Hepatocyte (in vitro differentiated cells): ENCODE results near the gene ITPKB. TPM values are rescaled to one million over a fixed set of nuclear protein-coding genes. Genes with fewer than 3 reads are reported as not detected.

Experiments used
- DNase-seq: peaks from one replicate; pipeline ENCODE4 v3.0.0-alpha.2; 2016; ENCODE audit warnings: low spot score
- H2AFZ ChIP-seq: fragments of 200-600 bp; sonication (generic); 2 replicates; pipeline ENCODE4 v1.6.0; 2016; ENCODE audit warnings: antibody characterized with exemption, mild to moderate bottlenecking
- H3K27ac ChIP-seq: fragments of 200-600 bp; sonication (generic); 2 replicates; pipeline ENCODE4 v1.5.1; 2016; ENCODE audit warnings: mild to moderate bottlenecking
- H3K27me3 ChIP-seq: fragments of 200-600 bp; sonication (generic); 2 replicates; pipeline ENCODE4 v1.6.1; 2016
- H3K36me3 ChIP-seq: fragments of 200-600 bp; sonication (generic); replicated peaks from 2 replicates; pipeline ENCODE4 v1.5.1; 2016; ENCODE audit warnings: low read depth; ENCODE audit not compliant: insufficient read depth
- H3K4me1 ChIP-seq: fragments of 200-600 bp; sonication (generic); 2 replicates; pipeline ENCODE4 v1.5.1; 2016; ENCODE audit warnings: mild to moderate bottlenecking, moderate library complexity; ENCODE audit not compliant: insufficient read depth
- H3K4me2 ChIP-seq: fragments of 200-600 bp; sonication (generic); 2 replicates; pipeline ENCODE4 v1.6.0; 2016
- H3K4me3 ChIP-seq: fragments of 200-600 bp; sonication (generic); 2 replicates; pipeline ENCODE4 v1.5.1; 2016; ENCODE audit warnings: mild to moderate bottlenecking
- H3K79me2 ChIP-seq: fragments of 200-600 bp; sonication (generic); 2 replicates; pipeline ENCODE4 v1.6.0; 2017; ENCODE audit warnings: mild to moderate bottlenecking
- H3K9me2 ChIP-seq: fragments of 200-600 bp; sonication (generic); replicated peaks from 2 replicates; pipeline ENCODE4 v1.6.0; 2017; ENCODE audit warnings: mild to moderate bottlenecking; ENCODE audit not compliant: insufficient read depth
- H3K9me3 ChIP-seq: fragments of 200-600 bp; sonication (generic); 2 replicates; pipeline ENCODE4 v1.5.1; 2016; ENCODE audit warnings: low read depth, mild to moderate bottlenecking
- H4K20me1 ChIP-seq: fragments of 200-600 bp; sonication (generic); 2 replicates; pipeline ENCODE4 v1.6.0; 2016; ENCODE audit warnings: mild to moderate bottlenecking; ENCODE audit not compliant: insufficient read depth, poor library complexity, severe bottlenecking
- CTCF ChIP-seq: fragments of 200-600 bp; sonication (generic); IDR thresholded peaks from 2 replicates; pipeline ENCODE4 v1.5.1; 2016; ENCODE audit warnings: antibody characterized with exemption, mild to moderate bottlenecking; ENCODE audit not compliant: poor library complexity
- EZH2 ChIP-seq: fragments of 200-600 bp; sonication (generic); IDR thresholded peaks from 2 replicates; pipeline ENCODE4 v1.6.1; 2016; ENCODE audit warnings: antibody characterized with exemption, mild to moderate bottlenecking, borderline replicate concordance
- EZH2phosphoT487 ChIP-seq: fragments of 200-600 bp; sonication (generic); IDR thresholded peaks from one replicate; pipeline ENCODE4 v1.6.1; 2018; ENCODE audit warnings: antibody characterized with exemption, mild to moderate bottlenecking, low read depth, moderate library complexity; ENCODE audit not compliant: unreplicated experiment, severe bottlenecking
- WGBS: methylation state at CpG from one replicate; pipeline ENCODE4 v1.1.6; 2016; ENCODE audit warnings: low lambda C conversion rate; ENCODE audit errors: missing lambda C conversion rate; 5-methylcytosine and 5-hydroxymethylcytosine counted together
- polyA plus RNA-seq: library from polyadenylated mRNA; unstranded; fragments of >200 nt; fragmentation: Nextera tagmentation; extraction: Ambion mirVana; gene quantifications from 2 replicates; pipeline ENCODE4 v1.2.1, GENCODE V29; 2016
- total RNA-seq: library from RNA; depleted of rRNA; stranded (reverse); fragments of >200 nt; gene quantifications from 2 replicates; pipeline ENCODE4 v1.2.3, GENCODE V29; 2014

ITPKB gene
- total and polyA plus RNA-seq, 2 experiments from 2014 or later = 11.0 to 13.8 TPM

DNA sequence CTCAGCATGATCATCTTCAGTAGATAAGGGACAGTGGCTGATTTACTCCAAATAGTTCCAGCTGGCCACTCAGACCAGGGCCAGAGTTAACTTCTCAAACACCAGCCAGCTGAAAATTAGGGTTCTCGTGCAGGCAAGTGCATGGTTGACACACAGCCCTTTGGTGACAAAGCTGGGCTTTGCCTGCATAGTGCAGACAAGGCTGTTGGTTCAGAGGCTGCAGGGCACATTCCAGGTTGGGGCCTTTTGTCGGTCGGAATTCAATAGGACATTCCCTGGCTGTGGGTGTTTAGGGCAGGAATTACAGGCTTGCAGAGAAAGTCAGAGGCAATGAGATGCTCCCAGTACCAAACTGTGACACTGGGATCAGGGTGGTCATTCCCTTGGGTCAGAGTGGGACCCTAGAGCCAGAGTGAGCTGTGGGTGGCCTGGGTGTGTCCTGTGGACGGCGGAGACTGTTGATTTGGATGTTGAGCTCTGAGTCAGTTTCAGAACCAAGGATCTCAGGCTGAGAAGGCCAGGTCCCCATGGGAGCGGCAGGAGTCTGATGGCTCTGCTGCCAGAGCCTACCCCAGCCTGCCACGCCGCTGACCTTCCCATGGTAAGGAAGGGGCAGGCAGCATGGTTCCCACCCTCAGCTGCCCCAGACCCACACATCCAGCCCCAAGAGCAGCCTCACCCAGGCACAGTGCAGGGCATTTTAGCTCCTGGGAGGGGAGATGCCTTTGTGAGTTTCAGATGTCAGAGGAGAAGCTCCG lies 134.3 kb downstream of the ITPKB start:
- H3K9me3 ChIP-seq = no peaks in the 10 kb centered on the region
- no peak overlapping the region for H3K4me3 ChIP-seq
- H3K79me2 ChIP-seq = no peaks in the 10 kb centered on the region
- no peaks in the 10 kb centered on the region for H3K36me3 ChIP-seq
- H3K27ac ChIP-seq = no peak overlapping the region
- no peak for DNase-seq
- H4K20me1 ChIP-seq = no peaks in the 10 kb centered on the region
- peaks cover 43% of the 10 kb centered on the region for H3K4me1 ChIP-seq
- no peaks in the 10 kb centered on the region for H3K9me2 ChIP-seq
- TF ChIP-seq EZH2 (no peak), CTCF (no peak), EZH2phosphoT487 (no peak)
- H2AFZ ChIP-seq = no peak overlapping the region
- WGBS = 71% methylated on average over 9 of the region's 9 CpGs
- H3K4me2 ChIP-seq = peak overlapping the region; percentile 37
- H3K27me3 ChIP-seq = peaks cover 4% of the 10 kb centered on the region

DNA sequence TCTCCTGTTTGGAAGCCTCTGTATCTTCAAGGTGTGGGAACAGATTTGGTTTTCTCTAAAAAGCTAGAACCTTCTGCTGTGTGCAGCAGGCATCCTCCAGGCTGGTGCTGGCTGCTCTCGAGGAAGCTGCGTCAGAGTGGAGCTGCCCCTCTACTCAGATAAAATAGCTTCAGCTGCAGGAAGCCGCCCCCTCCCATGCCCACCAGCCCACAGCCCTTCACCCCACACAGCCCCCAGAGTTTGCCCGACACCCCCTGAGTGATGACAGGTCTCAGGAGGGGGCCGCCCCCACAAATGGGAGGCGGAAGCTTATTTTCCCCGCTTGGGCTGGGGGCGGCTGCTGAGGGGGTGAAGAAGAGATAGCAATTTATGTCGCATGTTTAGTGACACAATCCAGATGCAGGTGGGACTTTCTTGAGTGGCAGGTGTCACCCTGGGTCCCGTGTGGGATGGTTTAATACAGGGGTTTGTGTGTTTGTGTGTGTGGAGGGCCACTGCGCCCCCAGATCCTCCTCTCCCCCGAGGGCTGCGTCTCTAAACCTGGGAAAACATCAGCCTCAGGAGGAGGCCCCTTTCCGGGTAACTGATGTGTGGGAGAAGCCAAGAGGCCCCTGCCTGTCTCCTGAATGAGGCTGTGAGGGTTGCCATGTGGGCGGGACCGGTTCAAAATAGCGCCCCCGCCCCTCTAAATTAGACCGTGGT lies 135.1 kb downstream of the ITPKB start:
- H3K4me2 ChIP-seq = peak overlapping the region; percentile 37
- H3K79me2 ChIP-seq = no peaks in the 10 kb centered on the region
- DNase-seq = no peak
- no peaks in the 10 kb centered on the region for H4K20me1 ChIP-seq
- H3K36me3 ChIP-seq = no peaks in the 10 kb centered on the region
- H3K9me3 ChIP-seq = no peaks in the 10 kb centered on the region
- peak overlapping the region; percentile 88 for H3K27ac ChIP-seq
- TF ChIP-seq EZH2phosphoT487 (no peak), CTCF (no peak), EZH2 (no peak)
- no peaks in the 10 kb centered on the region for H3K9me2 ChIP-seq
- H3K27me3 ChIP-seq = no peaks in the 10 kb centered on the region
- H3K4me3 ChIP-seq = no peak overlapping the region
- WGBS = 61% methylated on average over 19 of the region's 19 CpGs
- H3K4me1 ChIP-seq = peaks cover 43% of the 10 kb centered on the region
- H2AFZ ChIP-seq = no peak overlapping the region

- H3K4me3 ChIP-seq = no peak overlapping the region
- TF ChIP-seq EZH2phosphoT487 (no peak), CTCF (no peak), EZH2 (no peak)
- H3K4me1 ChIP-seq = peaks cover 43% of the 10 kb centered on the region
- 79% methylated on average over 8 of the region's 8 CpGs for WGBS
- DNase-seq = no peak
- peak overlapping the region; percentile 88 for H3K27ac ChIP-seq
- H3K4me2 ChIP-seq = peak overlapping the region; percentile 52
- H2AFZ ChIP-seq = no peak overlapping the region
- no peaks in the 10 kb centered on the region for H4K20me1 ChIP-seq
- H3K27me3 ChIP-seq = no peaks in the 10 kb centered on the region
- H3K9me3 ChIP-seq = no peaks in the 10 kb centered on the region
- H3K9me2 ChIP-seq = no peaks in the 10 kb centered on the region
- no peaks in the 10 kb centered on the region for H3K36me3 ChIP-seq
- H3K79me2 ChIP-seq = no peaks in the 10 kb centered on the region
Measured at GRCh38 chr1:226603022-226603857, 135.8 kb downstream of the ITPKB start.
